ENCODE measurements around the gene OBSCN. TPM values are rescaled to one million over a fixed set of nuclear protein-coding genes. Genes with fewer than 3 reads are reported as not detected.
"Not testable (repeated sequence)": the region's sequence is repeated elsewhere in the genome, so short reads cannot be mapped to it uniquely, and the experiment has no call there.

The OBSCN gene
- total RNA-seq, 1 donor from 2014 or later: 39.4 TPM

- Histone ChIP-seq H3K4me1 (no peaks in the 10 kb centered on the region), H3K9me3 (no peaks in the 10 kb centered on the region), H3K27me3 (no peaks in the 10 kb centered on the region), H3K4me3 (no peak overlapping the region), H3K27ac (no peak overlapping the region), H3K36me3 (no peaks in the 10 kb centered on the region)
- ATAC-seq (no peak), DNase-seq (no peak)
- intact Hi-C loops (cut with DNase I): no loop called here
- TF ChIP-seq CTCF (IDR thresholded peaks at IDR 0.05): no peak
Observed at GRCh38 chr1:228225740-228226139, 17.9 kb downstream of the OBSCN start.

GRCh38 chr1:228226141-228226874 is 18.5 kb downstream of the OBSCN start:
- DNase-seq (no peak), ATAC-seq (peak; percentile 7)
- Histone ChIP-seq H3K27ac (no peak overlapping the region), H3K9me3 (no peaks in the 10 kb centered on the region), H3K4me3 (no peak overlapping the region), H3K36me3 (no peaks in the 10 kb centered on the region), H3K4me1 (no peaks in the 10 kb centered on the region), H3K27me3 (no peaks in the 10 kb centered on the region)
- intact Hi-C loops (cut with DNase I): no loop called here
- no peak for TF ChIP-seq CTCF (IDR thresholded peaks at IDR 0.05)

- no peak overlapping the region for H3K27ac ChIP-seq
- intact Hi-C loops (cut with DNase I): no loop called here
- H3K9me3 ChIP-seq: no peaks in the 10 kb centered on the region
- no peak overlapping the region for H3K4me3 ChIP-seq
- no peak for DNase-seq
- no peak for ATAC-seq
- no peaks in the 10 kb centered on the region for H3K4me1 ChIP-seq
- peak; percentile 13 for TF ChIP-seq CTCF (IDR thresholded peaks at IDR 0.05)
- H3K36me3 ChIP-seq: no peaks in the 10 kb centered on the region
- H3K27me3 ChIP-seq: no peaks in the 10 kb centered on the region
Observed at GRCh38 chr1:228226956-228227791, 19.3 kb downstream of the OBSCN start.

GRCh38 chr1:228228147-228228546 is 20.3 kb downstream of the OBSCN start:
- H3K4me1 ChIP-seq; ATAC-seq; H3K36me3 ChIP-seq; H3K27me3 ChIP-seq; H3K4me3 ChIP-seq; H3K9me3 ChIP-seq; intact Hi-C loops (cut with DNase I); DNase-seq: not testable (repeated sequence)
- H3K27ac ChIP-seq: peak overlapping the region; percentile 30

GRCh38 chr1:228228601-228229074 is 20.8 kb downstream of the OBSCN start:
- no peaks in the 10 kb centered on the region for H3K27me3 ChIP-seq
- no peaks in the 10 kb centered on the region for H3K36me3 ChIP-seq
- no peaks in the 10 kb centered on the region for H3K9me3 ChIP-seq
- peak overlapping the region; percentile 30 for H3K27ac ChIP-seq
- no peaks in the 10 kb centered on the region for H3K4me1 ChIP-seq
- ATAC-seq: no peak
- no peak overlapping the region for H3K4me3 ChIP-seq
- TF ChIP-seq CTCF (IDR thresholded peaks at IDR 0.05): no peak
- intact Hi-C loops (cut with DNase I): no loop called here
- DNase-seq: no peak

- DNase-seq (no peak), ATAC-seq (no peak)
- Histone ChIP-seq H3K4me1 (no peaks in the 10 kb centered on the region), H3K4me3 (no peak overlapping the region), H3K27ac (no peak overlapping the region), H3K36me3 (no peaks in the 10 kb centered on the region), H3K27me3 (no peaks in the 10 kb centered on the region), H3K9me3 (no peaks in the 10 kb centered on the region)
- TF ChIP-seq CTCF (IDR thresholded peaks at IDR 0.05): no peak
- intact Hi-C loops (cut with DNase I): no loop called here
Observed at GRCh38 chr1:228231189-228231588, 23.3 kb downstream of the OBSCN start.
